ENCODE results near the gene KLRC3.
"Not testable (repeated sequence)": the region's sequence is repeated elsewhere in the genome, so short reads cannot be mapped to it uniquely, and the experiment has no call there.

DNA sequence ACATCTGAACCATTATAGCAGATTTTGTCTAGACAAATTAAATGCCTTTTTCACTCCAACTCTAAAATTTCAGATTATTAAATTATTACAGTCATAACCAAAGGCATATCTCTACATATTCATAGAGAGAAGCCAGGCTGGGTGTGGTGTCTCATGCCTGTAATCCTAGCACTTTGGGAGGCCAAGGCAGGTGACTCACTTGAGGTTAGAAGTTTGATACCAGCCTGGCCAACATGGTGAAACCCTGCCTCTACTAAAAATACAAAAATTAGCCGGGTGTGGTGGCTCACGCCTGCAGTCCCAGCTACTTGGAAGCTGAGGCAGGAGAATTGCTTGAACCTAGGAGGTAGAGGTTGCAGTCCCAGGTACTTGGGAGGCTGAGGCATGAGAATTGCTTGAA lies 41.7 kb downstream of the KLRC3 start:
- TF ChIP-seq, protein P1, sequence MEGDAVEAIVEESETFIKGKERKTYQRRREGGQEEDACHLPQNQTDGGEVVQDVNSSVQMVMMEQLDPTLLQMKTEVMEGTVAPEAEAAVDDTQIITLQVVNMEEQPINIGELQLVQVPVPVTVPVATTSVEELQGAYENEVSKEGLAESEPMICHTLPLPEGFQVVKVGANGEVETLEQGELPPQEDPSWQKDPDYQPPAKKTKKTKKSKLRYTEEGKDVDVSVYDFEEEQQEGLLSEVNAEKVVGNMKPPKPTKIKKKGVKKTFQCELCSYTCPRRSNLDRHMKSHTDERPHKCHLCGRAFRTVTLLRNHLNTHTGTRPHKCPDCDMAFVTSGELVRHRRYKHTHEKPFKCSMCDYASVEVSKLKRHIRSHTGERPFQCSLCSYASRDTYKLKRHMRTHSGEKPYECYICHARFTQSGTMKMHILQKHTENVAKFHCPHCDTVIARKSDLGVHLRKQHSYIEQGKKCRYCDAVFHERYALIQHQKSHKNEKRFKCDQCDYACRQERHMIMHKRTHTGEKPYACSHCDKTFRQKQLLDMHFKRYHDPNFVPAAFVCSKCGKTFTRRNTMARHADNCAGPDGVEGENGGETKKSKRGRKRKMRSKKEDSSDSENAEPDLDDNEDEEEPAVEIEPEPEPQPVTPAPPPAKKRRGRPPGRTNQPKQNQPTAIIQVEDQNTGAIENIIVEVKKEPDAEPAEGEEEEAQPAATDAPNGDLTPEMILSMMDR (IDR thresholded peaks at IDR 0.05) = not testable (repeated sequence)
- TF ChIP-seq POLR2A (IDR thresholded peaks at IDR 0.05) = not testable (repeated sequence)

Data from right lobe of liver (tissue), 4 donors.